ENCODE data around the gene ZNF605.
"Not testable (repeated sequence)": the region's sequence is repeated elsewhere in the genome, so short reads cannot be mapped to it uniquely, and the experiment has no call there.

DNA sequence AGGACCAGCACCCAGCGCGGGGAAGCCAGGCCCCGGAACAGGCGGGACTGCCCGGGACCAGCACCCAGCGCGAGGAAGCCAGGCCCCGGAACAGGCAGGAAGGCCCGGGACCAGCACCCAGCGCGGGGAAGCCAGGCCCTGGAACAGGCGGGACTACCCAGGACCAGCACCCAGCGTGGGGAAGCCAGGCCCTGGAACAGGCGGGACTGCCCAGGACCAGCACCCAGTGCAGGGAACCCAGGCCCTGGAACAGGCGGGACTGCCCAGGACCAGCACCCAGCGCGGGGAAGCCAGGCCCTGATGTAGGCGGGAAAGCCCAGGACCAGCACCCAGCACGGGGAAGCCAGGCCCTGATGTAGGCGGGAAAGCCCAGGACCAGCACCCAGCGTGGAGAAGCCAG, 81.5 kb downstream of the ZNF605 start:
- TF ChIP-seq EZH2 (IDR thresholded peaks at IDR 0.05; ENCODE audit: low read length, unreplicated experiment); EZH2phosphoT487 (IDR thresholded peaks at IDR 0.05; ENCODE audit: borderline replicate concordance, low read length): not testable (repeated sequence)
- TF ChIP-seq, protein P1, sequence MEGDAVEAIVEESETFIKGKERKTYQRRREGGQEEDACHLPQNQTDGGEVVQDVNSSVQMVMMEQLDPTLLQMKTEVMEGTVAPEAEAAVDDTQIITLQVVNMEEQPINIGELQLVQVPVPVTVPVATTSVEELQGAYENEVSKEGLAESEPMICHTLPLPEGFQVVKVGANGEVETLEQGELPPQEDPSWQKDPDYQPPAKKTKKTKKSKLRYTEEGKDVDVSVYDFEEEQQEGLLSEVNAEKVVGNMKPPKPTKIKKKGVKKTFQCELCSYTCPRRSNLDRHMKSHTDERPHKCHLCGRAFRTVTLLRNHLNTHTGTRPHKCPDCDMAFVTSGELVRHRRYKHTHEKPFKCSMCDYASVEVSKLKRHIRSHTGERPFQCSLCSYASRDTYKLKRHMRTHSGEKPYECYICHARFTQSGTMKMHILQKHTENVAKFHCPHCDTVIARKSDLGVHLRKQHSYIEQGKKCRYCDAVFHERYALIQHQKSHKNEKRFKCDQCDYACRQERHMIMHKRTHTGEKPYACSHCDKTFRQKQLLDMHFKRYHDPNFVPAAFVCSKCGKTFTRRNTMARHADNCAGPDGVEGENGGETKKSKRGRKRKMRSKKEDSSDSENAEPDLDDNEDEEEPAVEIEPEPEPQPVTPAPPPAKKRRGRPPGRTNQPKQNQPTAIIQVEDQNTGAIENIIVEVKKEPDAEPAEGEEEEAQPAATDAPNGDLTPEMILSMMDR (conservative IDR thresholded peaks at IDR 0.05; ENCODE audit: low read depth, low read length) = not testable (repeated sequence)

Data from PC-3 (cell line).